HG02571 (cell line): ENCODE measurements around the gene RIGI.
"Not testable (repeated sequence)": the region's sequence is repeated elsewhere in the genome, so short reads cannot be mapped to it uniquely, and the experiment has no call there.

ENCODE experiments used
- ATAC-seq: cut with Tn5 transposase; IDR thresholded peaks from one replicate; pipeline ENCODE4 v1.9.1; 2021; ENCODE audit warnings: mild to moderate bottlenecking, moderate library complexity; ENCODE audit not compliant: unreplicated experiment

Gene RIGI

GRCh38 chr9:32533336-32533735 lies 7.3 kb upstream of the RIGI start:
- no peak for ATAC-seq

DNA sequence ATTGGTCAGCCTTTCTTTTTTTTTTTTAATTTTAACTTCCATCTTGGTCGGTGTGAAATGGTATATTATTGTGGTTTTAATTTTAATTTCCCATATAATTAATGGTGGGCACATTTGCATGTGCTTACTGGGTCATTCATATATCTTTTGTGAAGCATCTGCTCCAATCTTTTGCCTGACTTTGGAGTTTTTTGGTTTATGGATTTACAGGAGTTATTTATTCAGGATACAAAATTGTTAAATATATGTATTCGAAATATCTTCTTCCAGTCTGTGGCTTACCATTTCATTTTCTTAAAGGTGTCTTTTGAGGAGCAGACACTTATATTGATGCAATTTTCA lies 682 bp upstream of the RIGI start:
- no peak for ATAC-seq

- no peak for ATAC-seq
Observed at GRCh38 chr9:32525709-32526030, 326 bp downstream of the RIGI start.

- ATAC-seq = no peak
Observed at GRCh38 chr9:32524892-32525708, 896 bp downstream of the RIGI start.

- ATAC-seq = not testable (repeated sequence)
Observed at GRCh38 chr9:32524558-32524891, 1.5 kb downstream of the RIGI start.

DNA sequence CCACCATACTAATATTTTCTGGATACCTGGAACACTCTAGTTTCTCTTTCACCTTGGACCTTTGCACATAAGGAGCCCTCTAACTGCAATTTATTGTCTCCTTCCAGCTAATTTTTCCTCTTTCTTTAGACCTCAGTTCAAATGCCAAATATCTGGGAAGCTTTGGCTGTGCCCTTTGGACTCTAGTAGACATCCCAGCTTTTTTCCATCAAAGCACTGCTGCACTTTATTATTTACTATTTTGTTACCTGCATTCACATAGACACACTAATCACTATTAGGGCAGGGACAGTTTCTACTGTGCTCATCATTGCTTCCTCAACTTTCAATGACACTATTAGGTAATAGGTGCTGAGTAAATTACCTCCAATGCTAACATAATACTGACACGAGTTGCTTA lies 2.1 kb downstream of the RIGI start:
- ATAC-seq = no peak

DNA sequence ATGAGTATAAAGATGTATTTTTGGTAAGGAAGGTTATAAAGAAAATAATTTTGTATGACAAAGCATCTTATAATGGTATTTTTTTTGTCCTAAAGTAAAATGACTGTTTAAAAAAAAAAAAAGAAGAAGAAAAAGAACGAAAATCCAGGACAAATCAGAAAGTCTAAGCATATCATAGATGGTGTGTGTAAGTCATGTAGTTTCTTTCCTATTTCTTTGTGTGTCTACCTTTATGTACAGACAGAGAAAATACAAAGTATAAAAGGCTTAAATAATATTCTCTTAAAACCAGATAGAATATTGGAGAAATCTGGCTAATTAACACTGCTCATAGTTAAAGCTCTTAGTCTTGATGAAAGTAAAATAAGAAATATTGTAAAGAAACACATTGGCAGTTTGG lies 7.7 kb downstream of the RIGI start:
- ATAC-seq = no peak

GRCh38 chr9:32516241-32516640 lies 9.8 kb downstream of the RIGI start:
- ATAC-seq = no peak

DNA sequence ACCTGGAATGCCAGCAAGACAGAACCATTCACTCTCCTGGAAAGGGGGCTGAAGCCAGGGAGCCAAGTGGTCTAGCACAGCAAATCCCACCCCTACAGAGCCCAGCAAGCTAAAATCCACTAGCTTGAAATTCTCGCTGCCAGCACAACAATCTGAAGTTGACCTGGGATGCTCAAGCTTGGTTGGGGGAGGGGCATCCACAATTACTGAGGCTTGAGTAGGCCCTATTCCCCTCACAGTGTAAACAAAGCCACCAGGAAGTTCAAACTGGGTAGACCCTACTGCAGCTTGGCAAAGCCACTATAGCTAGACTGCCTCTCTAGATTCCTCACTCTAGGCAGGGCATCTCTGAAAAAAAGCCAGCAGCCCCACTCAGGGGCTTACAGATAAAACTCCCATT lies 17.3 kb downstream of the RIGI start:
- ATAC-seq = no peak

DNA sequence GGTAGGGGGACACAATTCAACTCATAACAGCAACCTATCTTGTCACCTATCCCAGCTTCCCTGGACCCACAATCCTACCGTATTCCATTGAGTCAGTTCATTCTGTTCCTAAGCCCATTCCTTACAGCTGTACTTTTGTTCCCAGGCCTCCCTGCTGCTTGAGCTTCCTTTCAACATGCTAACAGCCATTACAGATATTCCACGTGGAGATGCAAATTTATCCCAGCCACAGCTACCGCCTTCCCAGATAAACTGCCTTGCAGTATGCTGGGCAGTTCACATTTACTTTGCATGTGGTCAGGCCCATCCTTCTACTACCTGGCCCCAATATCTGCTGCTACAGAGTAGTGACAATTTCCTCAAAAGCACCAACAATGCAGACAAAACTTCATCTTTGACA lies 23.0 kb downstream of the RIGI start:
- no peak for ATAC-seq

DNA sequence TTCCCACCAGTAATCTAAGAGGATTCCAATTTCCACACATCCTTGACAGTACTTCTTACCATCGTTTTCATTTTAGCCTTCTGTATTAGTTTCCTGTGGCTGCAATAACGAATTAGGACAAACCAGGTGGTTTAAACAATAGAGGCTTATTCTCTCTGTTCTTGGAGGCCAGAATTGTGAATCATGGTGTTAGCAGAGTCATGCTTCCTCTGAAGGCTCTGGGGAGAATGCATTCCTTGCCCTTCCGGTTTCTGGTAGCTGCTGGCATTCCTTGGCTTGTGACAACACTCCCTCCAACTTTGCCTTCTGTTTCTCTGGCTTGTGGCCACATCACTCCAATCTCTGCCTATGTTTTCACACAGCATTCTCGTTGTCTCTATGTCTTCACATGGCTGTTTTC lies 23.5 kb downstream of the RIGI start:
- ATAC-seq = no peak

DNA sequence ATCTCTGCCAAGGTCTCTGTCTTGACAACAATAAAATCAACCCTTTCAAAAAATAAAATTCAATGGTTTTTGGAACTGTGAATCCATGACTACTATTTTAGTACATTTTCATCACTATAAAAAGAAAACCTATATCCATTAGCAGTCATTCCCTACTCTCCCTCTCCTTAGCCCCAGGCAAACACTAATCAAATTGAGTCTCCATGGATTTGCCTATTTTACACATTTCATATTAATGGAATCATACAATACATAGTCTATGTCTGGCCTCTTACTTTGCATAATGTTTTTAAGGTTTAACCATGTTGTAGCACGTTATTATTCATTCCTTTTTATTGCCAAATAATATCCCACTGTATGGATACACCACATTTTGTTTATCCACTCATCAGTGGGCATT lies 24.1 kb downstream of the RIGI start:
- ATAC-seq = no peak

DNA sequence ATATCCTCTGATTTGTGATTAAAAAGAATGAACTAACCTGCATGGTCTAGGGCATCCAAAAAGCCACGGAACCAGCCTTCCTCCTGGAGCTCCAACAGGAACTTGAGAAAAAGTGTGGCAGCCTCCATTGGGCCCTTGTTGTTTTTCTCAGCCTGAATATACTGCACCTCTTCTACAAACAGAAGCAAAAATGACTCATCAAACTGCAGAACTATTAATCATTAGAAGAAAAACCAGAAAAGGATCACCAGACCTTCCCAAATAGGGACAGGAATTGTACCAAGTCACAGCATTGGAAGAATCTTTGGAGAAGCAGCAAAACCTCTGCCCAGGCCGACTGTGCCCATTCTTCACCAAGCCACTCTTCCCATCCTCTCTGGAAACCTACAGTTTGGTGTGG lies 25.2 kb downstream of the RIGI start:
- no peak for ATAC-seq

GRCh38 chr9:32497921-32498320 lies 28.1 kb downstream of the RIGI start:
- ATAC-seq = no peak

GRCh38 chr9:32490601-32491000 lies 35.4 kb downstream of the RIGI start:
- no peak for ATAC-seq

DNA sequence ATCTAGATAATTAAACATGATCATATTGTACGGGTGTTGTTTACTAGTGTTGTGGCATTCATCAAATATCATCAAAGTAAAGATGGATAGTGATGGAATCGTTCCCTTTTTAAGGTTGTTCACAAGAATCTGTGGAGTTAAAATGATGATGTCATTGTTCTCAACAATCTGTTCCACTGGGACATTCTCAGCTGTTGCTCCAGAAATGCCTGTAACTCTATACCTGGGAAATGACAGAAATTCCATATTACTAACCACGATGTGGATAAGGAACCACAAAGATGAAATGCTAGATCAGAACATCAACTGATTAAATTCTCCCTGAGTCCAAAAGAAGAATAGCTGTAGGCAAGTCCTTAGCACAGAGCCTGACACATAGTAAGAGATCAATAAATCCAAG lies 38.0 kb downstream of the RIGI start:
- ATAC-seq = no peak

GRCh38 chr9:32486839-32487562 lies 39.0 kb downstream of the RIGI start:
- ATAC-seq = no peak

DNA sequence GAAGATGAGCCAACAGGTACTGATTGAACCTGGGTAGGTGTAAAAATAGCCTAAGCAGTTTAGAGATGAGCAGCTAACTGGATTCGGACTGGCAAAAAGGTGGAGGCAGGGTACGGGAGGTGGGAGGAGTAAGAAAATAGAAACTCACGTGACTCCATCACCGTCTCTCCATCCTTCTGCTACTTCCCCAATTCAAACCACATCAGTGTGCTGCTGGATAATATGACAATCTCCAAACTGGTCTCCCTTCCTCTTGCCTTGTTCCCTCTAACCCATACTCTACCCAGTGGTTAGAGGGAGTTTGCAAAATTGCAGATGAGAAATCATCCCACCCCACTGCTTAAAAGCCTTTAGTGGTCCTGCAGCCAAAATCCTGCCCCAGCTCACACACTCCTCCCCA lies 42.7 kb downstream of the RIGI start:
- ATAC-seq = no peak
